22Rv1 (cell line): ENCODE data around the gene MTG1.

Experiments used
- CTCF ChIP-seq: fragments of 450-650 bp; IDR thresholded peaks from 2 replicates; pipeline ENCODE4 v1.5.1; 2017; ENCODE audit warnings: mild to moderate bottlenecking
- ZFX ChIP-seq: fragments of 450-650 bp; IDR thresholded peaks from 2 replicates; pipeline ENCODE4 v1.6.1; 2017; ENCODE audit warnings: antibody characterized with exemption, borderline replicate concordance

- TF ChIP-seq CTCF (no peak), ZFX (no peak)
Observed at GRCh38 chr10:133350283-133350949, 43.5 kb upstream of the MTG1 start.
